DMS79 treated with DMSO at 0.1 percent for 48 hours (cell line): ENCODE results near the gene C1orf167.

ENCODE experiments used
- DNase-seq: peaks from one replicate; lab custom pipeline; 2025; lab: John Stamatoyannopoulos, UW

The C1orf167 gene

DNA sequence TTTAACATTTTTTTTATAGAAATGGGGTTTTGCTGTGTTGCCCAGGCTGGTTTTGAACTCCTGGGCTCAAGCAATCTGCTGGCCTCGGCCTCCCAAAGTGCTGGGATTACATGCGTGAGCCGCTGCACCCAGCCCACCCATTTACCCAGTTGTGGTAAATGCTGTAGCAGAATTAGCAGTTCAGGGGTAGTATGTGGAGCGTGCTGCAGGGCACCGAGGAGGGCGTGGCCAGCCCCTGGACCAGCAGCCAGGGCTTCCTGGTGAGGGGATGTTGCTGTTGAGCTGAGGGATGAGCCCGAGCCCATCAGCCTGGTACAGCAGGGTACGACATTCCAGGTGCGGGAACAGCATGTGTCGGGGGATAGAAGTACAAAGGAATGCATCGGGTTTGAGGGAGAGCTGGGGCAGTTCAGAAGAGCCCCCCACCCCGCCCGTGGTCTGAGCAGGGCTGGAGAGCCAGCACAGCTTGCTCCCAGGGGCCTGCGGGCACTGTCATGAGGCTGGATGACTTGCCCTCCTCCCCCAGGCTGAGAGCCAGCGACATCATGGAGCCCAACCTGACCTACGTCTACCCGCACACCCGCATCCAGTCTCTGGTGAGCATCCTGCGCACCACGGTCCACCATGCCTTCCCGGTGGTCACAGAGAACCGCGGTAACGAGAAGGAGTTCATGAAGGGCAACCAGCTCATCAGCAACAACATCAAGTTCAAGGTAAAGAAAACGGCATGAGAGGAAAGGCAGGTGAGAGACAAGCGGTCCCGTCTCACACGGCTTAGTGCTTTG, 73.6 kb downstream of the C1orf167 start:
- no peak for DNase-seq

- no peak for DNase-seq
Observed at GRCh38 chr1:11836955-11837766, 75.2 kb downstream of the C1orf167 start.

DNA sequence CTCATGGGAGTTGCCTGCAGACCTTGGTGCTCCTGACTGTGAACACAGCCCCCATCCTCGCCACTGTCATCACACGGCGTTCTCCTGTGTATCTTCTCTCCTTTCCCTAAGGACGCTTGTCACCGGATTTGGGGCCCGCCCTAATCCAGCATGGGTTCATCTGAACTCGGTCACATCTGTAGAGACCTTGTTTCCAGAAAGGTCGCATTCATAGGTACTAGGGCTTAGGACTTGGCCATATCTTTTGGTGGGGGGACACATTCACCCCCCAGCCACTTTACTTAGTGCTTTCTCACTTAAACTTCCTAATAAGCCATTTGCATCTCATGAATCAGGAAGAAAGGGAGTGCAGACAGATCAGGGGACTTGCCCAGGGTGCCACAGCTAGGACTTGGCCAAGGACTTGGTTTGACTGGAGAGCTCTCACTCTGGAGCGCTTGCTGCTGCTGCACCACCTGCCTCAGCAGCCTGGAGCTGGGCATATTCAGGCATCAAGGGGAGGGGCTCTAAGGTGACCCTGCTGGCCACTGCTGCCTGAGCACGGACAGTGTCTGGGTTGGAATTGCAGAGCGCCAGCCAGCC, 75.9 kb downstream of the C1orf167 start:
- DNase-seq, result no peak

GRCh38 chr1:11838349-11839272, 76.6 kb downstream of the C1orf167 start:
- peak; percentile 76 for DNase-seq
